ENCODE results near the gene KRTAP27-1.

KRTAP27-1 gene

GRCh38 chr21:30337276-30337744 lies at the start of gene KRTAP27-1:
KRTAP27-1 (minus strand) TSS chr21:30337694; CDS start chr21:30337668, 26 bp downstream.
- peak; percentile 40 for DNase-seq (ENCODE audit: low spot score)

- DNase-seq (ENCODE audit: low spot score) = no peak
Measured at GRCh38 chr21:30382201-30382600, 44.7 kb upstream of the KRTAP27-1 start.

- DNase-seq (ENCODE audit: low spot score) = no peak
Measured at GRCh38 chr21:30372139-30372770, 34.8 kb upstream of the KRTAP27-1 start, which contains the start of gene KRTAP13-2. KRTAP13-2 (minus strand) TSS chr21:30372271; CDS start chr21:30372213, 58 bp downstream.

GRCh38 chr21:30355906-30356305 lies 18.4 kb upstream of the KRTAP27-1 start:
- no peak for DNase-seq (ENCODE audit: low spot score)

GRCh38 chr21:30354308-30355005 lies 17.0 kb upstream of the KRTAP27-1 start:
- no peak for DNase-seq (ENCODE audit: low spot score)

GRCh38 chr21:30351534-30351933 lies 14.0 kb upstream of the KRTAP27-1 start:
- no peak for DNase-seq (ENCODE audit: low spot score)

GRCh38 chr21:30349572-30349971 lies 12.1 kb upstream of the KRTAP27-1 start:
- DNase-seq (ENCODE audit: low spot score) = no peak

GRCh38 chr21:30348506-30348905 lies 11.0 kb upstream of the KRTAP27-1 start, which contains the start of gene KRTAP23-1:
KRTAP23-1 (minus strand) TSS chr21:30348606; CDS start chr21:30348606, 0 bp downstream.
- no peak for DNase-seq (ENCODE audit: low spot score)

GRCh38 chr21:30345014-30345413 lies 7.5 kb upstream of the KRTAP27-1 start:
- DNase-seq (ENCODE audit: low spot score) = no peak

GRCh38 chr21:30340714-30341573 lies 3.5 kb upstream of the KRTAP27-1 start:
- peak; percentile 10 for DNase-seq (ENCODE audit: low spot score)

GRCh38 chr21:30338717-30339116 lies 1.2 kb upstream of the KRTAP27-1 start:
- DNase-seq (ENCODE audit: low spot score) = no peak

GRCh38 chr21:30337772-30338171 lies 278 bp upstream of the KRTAP27-1 start:
- DNase-seq (ENCODE audit: low spot score) = no peak

GRCh38 chr21:30336596-30336995 lies 898 bp downstream of the KRTAP27-1 start:
- DNase-seq (ENCODE audit: low spot score) = no peak

- DNase-seq (ENCODE audit: low spot score) = no peak
Measured at GRCh38 chr21:30333736-30334135, 3.8 kb downstream of the KRTAP27-1 start.

- DNase-seq (ENCODE audit: low spot score) = no peak
Measured at GRCh38 chr21:30332681-30333080, 4.8 kb downstream of the KRTAP27-1 start.

- DNase-seq (ENCODE audit: low spot score) = no peak
Measured at GRCh38 chr21:30329203-30329875, 8.2 kb downstream of the KRTAP27-1 start.

GRCh38 chr21:30326390-30326789 lies 11.1 kb downstream of the KRTAP27-1 start:
- DNase-seq (ENCODE audit: low spot score) = no peak

GRCh38 chr21:30320215-30320614 lies 17.3 kb downstream of the KRTAP27-1 start, which contains the start of gene KRTAP26-1:
KRTAP26-1 (minus strand) TSS chr21:30320315; CDS start chr21:30320035, 280 bp downstream.
- no peak for DNase-seq (ENCODE audit: low spot score)

GRCh38 chr21:30315701-30316100 lies 21.8 kb downstream of the KRTAP27-1 start:
- no peak for DNase-seq (ENCODE audit: low spot score)

- DNase-seq (ENCODE audit: low spot score) = no peak
Measured at GRCh38 chr21:30306884-30307283, 30.6 kb downstream of the KRTAP27-1 start.

- DNase-seq (ENCODE audit: low spot score) = no peak
Measured at GRCh38 chr21:30305136-30305535, 32.4 kb downstream of the KRTAP27-1 start.

GRCh38 chr21:30289215-30289614 lies 48.3 kb downstream of the KRTAP27-1 start, which contains the start of gene KRTAP25-1:
KRTAP25-1 (minus strand) TSS chr21:30289514; CDS start chr21:30289490, 24 bp downstream.
- DNase-seq (ENCODE audit: low spot score) = no peak
